Activated T-helper 1 cell treated with Interleukin-2 at 50 U/mL for 16 hours (primary cell): ENCODE measurements around the gene LRP3.

Experiments used
- DNase-seq: peaks from one replicate; pipeline ENCODE4 v3.0.0-alpha.2; 2020; ENCODE audit warnings: low read depth

Gene LRP3

GRCh38 chr19:33254245-33254824 lies 60.2 kb downstream of the LRP3 start:
- no peak for DNase-seq

GRCh38 chr19:33255781-33256180 lies 61.7 kb downstream of the LRP3 start:
- DNase-seq: no peak

- no peak for DNase-seq
Observed at GRCh38 chr19:33256261-33256660, 62.1 kb downstream of the LRP3 start.

- DNase-seq: no peak
Observed at GRCh38 chr19:33257828-33258227, 63.7 kb downstream of the LRP3 start.
